ENCODE data around the gene CCSER1.
"Not testable (repeated sequence)": the region's sequence is repeated elsewhere in the genome, so short reads cannot be mapped to it uniquely, and the experiment has no call there.

CCSER1 gene

GRCh38 chr4:90798948-90799347 is 671.8 kb downstream of the CCSER1 start:
- H3K4me3 ChIP-seq (ENCODE audit: low read length), result no peak overlapping the region
- H3K27ac ChIP-seq (ENCODE audit: low read length), result no peak overlapping the region
- H3K36me3 ChIP-seq (ENCODE audit: control insufficient read depth, low read depth, low read length), result no peaks in the 10 kb centered on the region
- H3K9ac ChIP-seq (ENCODE audit: low read length), result no peak overlapping the region
- H3K9me3 ChIP-seq (ENCODE audit: control insufficient read depth, low read depth, low read length), result peaks cover 3% of the 10 kb centered on the region
- H3K4me1 ChIP-seq (ENCODE audit: control insufficient read depth, low read depth, low read length), result no peaks in the 10 kb centered on the region
- H3K27me3 ChIP-seq (ENCODE audit: control insufficient read depth, insufficient read depth, low read length), result no peaks in the 10 kb centered on the region

- H3K9me3 ChIP-seq (ENCODE audit: control insufficient read depth, low read depth, low read length), result peaks cover 3% of the 10 kb centered on the region
- H3K36me3 ChIP-seq (ENCODE audit: control insufficient read depth, low read depth, low read length), result no peaks in the 10 kb centered on the region
- H3K9ac ChIP-seq (ENCODE audit: low read length), result no peak overlapping the region
- no peaks in the 10 kb centered on the region for H3K4me1 ChIP-seq (ENCODE audit: control insufficient read depth, low read depth, low read length)
- H3K27me3 ChIP-seq (ENCODE audit: control insufficient read depth, insufficient read depth, low read length), result no peaks in the 10 kb centered on the region
- no peak overlapping the region for H3K4me3 ChIP-seq (ENCODE audit: low read length)
- no peak overlapping the region for H3K27ac ChIP-seq (ENCODE audit: low read length)
Observed at GRCh38 chr4:90799895-90800294, 672.7 kb downstream of the CCSER1 start.

- H3K9ac ChIP-seq (ENCODE audit: low read length), result no peak overlapping the region
- H3K27me3 ChIP-seq (ENCODE audit: control insufficient read depth, insufficient read depth, low read length), result no peaks in the 10 kb centered on the region
- no peak overlapping the region for H3K4me3 ChIP-seq (ENCODE audit: low read length)
- H3K4me1 ChIP-seq (ENCODE audit: control insufficient read depth, low read depth, low read length), result peaks cover 11% of the 10 kb centered on the region
- no peak overlapping the region for H3K27ac ChIP-seq (ENCODE audit: low read length)
- H3K9me3 ChIP-seq (ENCODE audit: control insufficient read depth, low read depth, low read length), result peaks cover 15% of the 10 kb centered on the region
- H3K36me3 ChIP-seq (ENCODE audit: control insufficient read depth, low read depth, low read length), result no peaks in the 10 kb centered on the region
Observed at GRCh38 chr4:90815569-90815968, 688.4 kb downstream of the CCSER1 start.

- H3K9me3 ChIP-seq (ENCODE audit: control insufficient read depth, low read depth, low read length), result peaks cover 15% of the 10 kb centered on the region
Observed at GRCh38 chr4:90816754-90817153, 689.6 kb downstream of the CCSER1 start.

GRCh38 chr4:90824266-90825150 is 697.3 kb downstream of the CCSER1 start:
- Histone ChIP-seq H3K4me1 (ENCODE audit: control insufficient read depth, low read depth, low read length) (peaks cover 4% of the 10 kb centered on the region), H3K27ac (ENCODE audit: low read length) (no peak overlapping the region), H3K4me3 (ENCODE audit: low read length) (no peak overlapping the region), H3K36me3 (ENCODE audit: control insufficient read depth, low read depth, low read length) (no peaks in the 10 kb centered on the region), H3K9ac (ENCODE audit: low read length) (no peak overlapping the region), H3K9me3 (ENCODE audit: control insufficient read depth, low read depth, low read length) (no peaks in the 10 kb centered on the region), H3K27me3 (ENCODE audit: control insufficient read depth, insufficient read depth, low read length) (no peaks in the 10 kb centered on the region)

More at GRCh38 chr4:90816754-90817153, 689.6 kb downstream of the CCSER1 start:
- Histone ChIP-seq H3K9ac (ENCODE audit: low read length) (no peak overlapping the region), H3K27ac (ENCODE audit: low read length) (no peak overlapping the region), H3K27me3 (ENCODE audit: control insufficient read depth, insufficient read depth, low read length) (no peaks in the 10 kb centered on the region), H3K4me1 (ENCODE audit: control insufficient read depth, low read depth, low read length) (peaks cover 11% of the 10 kb centered on the region), H3K4me3 (ENCODE audit: low read length) (peak overlapping the region; percentile 19), H3K36me3 (ENCODE audit: control insufficient read depth, low read depth, low read length) (no peaks in the 10 kb centered on the region)

GRCh38 chr4:90825849-90826248 is 698.7 kb downstream of the CCSER1 start:
- no peaks in the 10 kb centered on the region for H3K9me3 ChIP-seq (ENCODE audit: control insufficient read depth, low read depth, low read length)
- no peak overlapping the region for H3K9ac ChIP-seq (ENCODE audit: low read length)
- H3K4me3 ChIP-seq (ENCODE audit: low read length), result no peak overlapping the region
- peaks cover 10% of the 10 kb centered on the region for H3K4me1 ChIP-seq (ENCODE audit: control insufficient read depth, low read depth, low read length)
- H3K36me3 ChIP-seq (ENCODE audit: control insufficient read depth, low read depth, low read length), result no peaks in the 10 kb centered on the region
- H3K27ac ChIP-seq (ENCODE audit: low read length), result no peak overlapping the region
- H3K27me3 ChIP-seq (ENCODE audit: control insufficient read depth, insufficient read depth, low read length), result no peaks in the 10 kb centered on the region

GRCh38 chr4:90833706-90834105 is 706.5 kb downstream of the CCSER1 start:
- Histone ChIP-seq H3K9ac (ENCODE audit: low read length) (peak overlapping the region; percentile 55), H3K36me3 (ENCODE audit: control insufficient read depth, low read depth, low read length) (no peaks in the 10 kb centered on the region), H3K27ac (ENCODE audit: low read length) (peak overlapping the region; percentile 92), H3K27me3 (ENCODE audit: control insufficient read depth, insufficient read depth, low read length) (no peaks in the 10 kb centered on the region), H3K4me1 (ENCODE audit: control insufficient read depth, low read depth, low read length) (peaks cover 41% of the 10 kb centered on the region), H3K4me3 (ENCODE audit: low read length) (peak overlapping the region; percentile 43), H3K9me3 (ENCODE audit: control insufficient read depth, low read depth, low read length) (no peaks in the 10 kb centered on the region)

- no peak overlapping the region for H3K27ac ChIP-seq (ENCODE audit: low read length)
- H3K9me3 ChIP-seq (ENCODE audit: control insufficient read depth, low read depth, low read length), result no peaks in the 10 kb centered on the region
- H3K36me3 ChIP-seq (ENCODE audit: control insufficient read depth, low read depth, low read length), result no peaks in the 10 kb centered on the region
- no peak overlapping the region for H3K9ac ChIP-seq (ENCODE audit: low read length)
- H3K27me3 ChIP-seq (ENCODE audit: control insufficient read depth, insufficient read depth, low read length), result no peaks in the 10 kb centered on the region
- H3K4me1 ChIP-seq (ENCODE audit: control insufficient read depth, low read depth, low read length), result peaks cover 21% of the 10 kb centered on the region
- no peak overlapping the region for H3K4me3 ChIP-seq (ENCODE audit: low read length)
Observed at GRCh38 chr4:90837241-90837640, 710.0 kb downstream of the CCSER1 start.

- H3K27ac ChIP-seq (ENCODE audit: low read length); H3K4me3 ChIP-seq (ENCODE audit: low read length); H3K9me3 ChIP-seq (ENCODE audit: control insufficient read depth, low read depth, low read length); H3K27me3 ChIP-seq (ENCODE audit: control insufficient read depth, insufficient read depth, low read length); H3K9ac ChIP-seq (ENCODE audit: low read length); H3K4me1 ChIP-seq (ENCODE audit: control insufficient read depth, low read depth, low read length); H3K36me3 ChIP-seq (ENCODE audit: control insufficient read depth, low read depth, low read length): not testable (repeated sequence)
Observed at GRCh38 chr4:90838859-90839258, 711.7 kb downstream of the CCSER1 start.

- Histone ChIP-seq H3K4me3 (ENCODE audit: low read length) (no peak overlapping the region), H3K36me3 (ENCODE audit: control insufficient read depth, low read depth, low read length) (no peaks in the 10 kb centered on the region), H3K9me3 (ENCODE audit: control insufficient read depth, low read depth, low read length) (no peaks in the 10 kb centered on the region), H3K27ac (ENCODE audit: low read length) (no peak overlapping the region), H3K27me3 (ENCODE audit: control insufficient read depth, insufficient read depth, low read length) (no peaks in the 10 kb centered on the region), H3K4me1 (ENCODE audit: control insufficient read depth, low read depth, low read length) (no peaks in the 10 kb centered on the region), H3K9ac (ENCODE audit: low read length) (no peak overlapping the region)
Observed at GRCh38 chr4:90840291-90840690, 713.1 kb downstream of the CCSER1 start.

GRCh38 chr4:90840828-90841227 is 713.6 kb downstream of the CCSER1 start:
- H3K9ac ChIP-seq (ENCODE audit: low read length), result no peak overlapping the region
- no peaks in the 10 kb centered on the region for H3K36me3 ChIP-seq (ENCODE audit: control insufficient read depth, low read depth, low read length)
- no peak overlapping the region for H3K27ac ChIP-seq (ENCODE audit: low read length)
- no peaks in the 10 kb centered on the region for H3K9me3 ChIP-seq (ENCODE audit: control insufficient read depth, low read depth, low read length)
- H3K27me3 ChIP-seq (ENCODE audit: control insufficient read depth, insufficient read depth, low read length), result no peaks in the 10 kb centered on the region
- no peak overlapping the region for H3K4me3 ChIP-seq (ENCODE audit: low read length)
- H3K4me1 ChIP-seq (ENCODE audit: control insufficient read depth, low read depth, low read length), result no peaks in the 10 kb centered on the region

- no peaks in the 10 kb centered on the region for H3K27me3 ChIP-seq (ENCODE audit: control insufficient read depth, insufficient read depth, low read length)
Observed at GRCh38 chr4:90841676-90842075, 714.5 kb downstream of the CCSER1 start.

More at GRCh38 chr4:90841676-90842075, 714.5 kb downstream of the CCSER1 start:
- Histone ChIP-seq H3K36me3 (ENCODE audit: control insufficient read depth, low read depth, low read length) (no peaks in the 10 kb centered on the region), H3K9ac (ENCODE audit: low read length) (no peak overlapping the region), H3K4me1 (ENCODE audit: control insufficient read depth, low read depth, low read length) (no peaks in the 10 kb centered on the region), H3K4me3 (ENCODE audit: low read length) (no peak overlapping the region), H3K9me3 (ENCODE audit: control insufficient read depth, low read depth, low read length) (no peaks in the 10 kb centered on the region), H3K27ac (ENCODE audit: low read length) (no peak overlapping the region)
